Upper lobe of right lung (tissue), 1 donor: ENCODE results near the gene TESK2. TPM values are rescaled to one million over a fixed set of nuclear protein-coding genes. Genes with fewer than 3 reads are reported as not detected.
A peak's percentile ranks its signal among the peaks of the same experiment; 100 is the strongest.

Experiments used
- ATAC-seq: fragments of 200-7000 bp; cut with Tn5 transposase; one replicate; pipeline ENCODE4 v1.9.1; 2020; ENCODE audit warnings: mild to moderate bottlenecking, moderate library complexity
- DNase-seq: peaks from one replicate; pipeline ENCODE4 v3.0.0-alpha.2; 2020
- H3K27ac ChIP-seq: fragments of 200-600 bp; one replicate; pipeline ENCODE4 v1.8.0; 2022
- H3K27me3 ChIP-seq: fragments of 200-600 bp; one replicate; pipeline ENCODE4 v1.8.0; 2022; ENCODE audit warnings: mild to moderate bottlenecking
- H3K36me3 ChIP-seq: fragments of 200-600 bp; one replicate; pipeline ENCODE4 v1.8.0; 2022
- H3K4me1 ChIP-seq: fragments of 200-600 bp; one replicate; pipeline ENCODE4 v1.8.0; 2022
- H3K4me3 ChIP-seq: fragments of 200-600 bp; one replicate; pipeline ENCODE4 v1.8.0; 2022; ENCODE audit warnings: mild to moderate bottlenecking
- H3K9me3 ChIP-seq: fragments of 200-600 bp; one replicate; pipeline ENCODE4 v1.8.0; 2022
- CTCF ChIP-seq: fragments of 200-600 bp; IDR thresholded peaks from one replicate; pipeline ENCODE4 v1.8.0; 2022; ENCODE audit warnings: antibody characterized with exemption
- intact Hi-C: fragments of 100-400 bp; cut with DNase I; formaldehyde crosslinking; loops from one replicate; pipeline ENCODE4 v1.11.0; 2022
- total RNA-seq: library from RNA; stranded (reverse); fragmentation: NEBNext Ultra II Directional; extraction: Animal tissue kit (Norgen Biotek cat#: 25700); gene quantifications from one replicate; pipeline ENCODE4 v1.2.1, GENCODE V29; 2021
- donor health status: DM: no; HTN: yes; CAD: no; lungs with severe emphysema.

Gene TESK2
- total RNA-seq, 1 donor from 2014 or later: 8.4 TPM

GRCh38 chr1:45503462-45504360 is 12.7 kb upstream of the TESK2 start:
- Histone ChIP-seq H3K4me1 (peaks cover 13% of the 10 kb centered on the region), H3K27me3 (no peaks in the 10 kb centered on the region), H3K36me3 (peaks cover 7% of the 10 kb centered on the region), H3K4me3 (no peak overlapping the region), H3K27ac (no peak overlapping the region), H3K9me3 (no peaks in the 10 kb centered on the region)
- no peak for TF ChIP-seq CTCF
- intact Hi-C loops: no loop called here
- DNase-seq (no peak), ATAC-seq (no peak)

GRCh38 chr1:45501505-45501859 is 10.5 kb upstream of the TESK2 start:
- no peak overlapping the region for H3K4me3 ChIP-seq
- no peaks in the 10 kb centered on the region for H3K9me3 ChIP-seq
- no peak for ATAC-seq
- H3K4me1 ChIP-seq: peaks cover 12% of the 10 kb centered on the region
- H3K36me3 ChIP-seq: no peaks in the 10 kb centered on the region
- no peak for TF ChIP-seq CTCF
- no peak overlapping the region for H3K27ac ChIP-seq
- DNase-seq: no peak
- intact Hi-C loops: no loop called here
- H3K27me3 ChIP-seq: no peaks in the 10 kb centered on the region

GRCh38 chr1:45499415-45499769 is 8.4 kb upstream of the TESK2 start:
- ATAC-seq: no peak
- TF ChIP-seq CTCF: no peak
- Histone ChIP-seq H3K4me3 (peak overlapping the region; percentile 71), H3K36me3 (no peaks in the 10 kb centered on the region), H3K9me3 (no peaks in the 10 kb centered on the region), H3K27me3 (no peaks in the 10 kb centered on the region), H3K4me1 (peaks cover 12% of the 10 kb centered on the region), H3K27ac (peak overlapping the region; percentile 42)
- intact Hi-C loops: loop anchor here (10.0 kb wide), 2 partner anchors 145 to 485 kb away; partner anchors contain the start of genes HECTD3 and UROD
- no peak for DNase-seq

- ATAC-seq: no peak
These were observed 7.3 kb upstream of the TESK2 start for GRCh38 chr1:45498279-45498678.

GRCh38 chr1:45493116-45493697 is 2.2 kb upstream of the TESK2 start:
- H3K27me3 ChIP-seq: no peaks in the 10 kb centered on the region
- TF ChIP-seq CTCF: peak; percentile 59
- no peak overlapping the region for H3K27ac ChIP-seq
- no peaks in the 10 kb centered on the region for H3K9me3 ChIP-seq
- intact Hi-C loops: loop anchor here (10.0 kb wide), 2 partner anchors 138 to 478 kb away; partner anchors contain the start of genes HECTD3 and UROD
- no peak overlapping the region for H3K4me3 ChIP-seq
- peaks cover 9% of the 10 kb centered on the region for H3K4me1 ChIP-seq
- ATAC-seq: no peak
- no peaks in the 10 kb centered on the region for H3K36me3 ChIP-seq
- DNase-seq: no peak

More at GRCh38 chr1:45498279-45498678, 7.3 kb upstream of the TESK2 start:
- Histone ChIP-seq H3K4me3 (no peak overlapping the region), H3K4me1 (peaks cover 12% of the 10 kb centered on the region), H3K27me3 (no peaks in the 10 kb centered on the region), H3K9me3 (no peaks in the 10 kb centered on the region), H3K27ac (no peak overlapping the region), H3K36me3 (no peaks in the 10 kb centered on the region)
- no peak for TF ChIP-seq CTCF
- no peak for DNase-seq
- intact Hi-C loops: loop anchor here (10.0 kb wide), 2 partner anchors 143 to 483 kb away; partner anchors contain the start of genes HECTD3 and UROD
